Measurements from ENCODE around the gene STKLD1.

The STKLD1 gene

GRCh38 chr9:133427658-133428348 lies 51.6 kb downstream of the STKLD1 start:
- Histone ChIP-seq H3K79me2 (ENCODE audit: control insufficient read depth, low read length) (no peaks in the 10 kb centered on the region), H3K4me3 (ENCODE audit: low read length) (no peak overlapping the region), H3K27me3 (ENCODE audit: control insufficient read depth, low read length) (peaks cover 25% of the 10 kb centered on the region), H4K20me1 (ENCODE audit: control insufficient read depth, insufficient read depth, low read depth, low read length) (no peaks in the 10 kb centered on the region), H3K36me3 (ENCODE audit: control insufficient read depth, low read length) (no peaks in the 10 kb centered on the region), H3F3A (ENCODE audit: control insufficient read depth, insufficient read depth) (no peaks in the 10 kb centered on the region), H3K9me2 (replicated peaks; ENCODE audit: control insufficient read depth, low read length) (no peaks in the 10 kb centered on the region), H3K4me2 (ENCODE audit: low read length) (no peak overlapping the region), H3K4me1 (ENCODE audit: control insufficient read depth, low read length) (no peaks in the 10 kb centered on the region), H3K9me3 (ENCODE audit: control insufficient read depth, insufficient read depth, low read length) (no peaks in the 10 kb centered on the region), H3K27ac (ENCODE audit: low read depth, low read length) (no peak overlapping the region)
- TF ChIP-seq CTCF (IDR thresholded peaks at IDR 0.05; ENCODE audit: low read depth, low read length, poor library complexity, severe bottlenecking) (no peak), EZH2phosphoT487 (IDR thresholded peaks at IDR 0.05; ENCODE audit: borderline replicate concordance, low read length) (no peak)

GRCh38 chr9:133428617-133429101 lies 52.5 kb downstream of the STKLD1 start:
- H3K79me2 ChIP-seq (ENCODE audit: control insufficient read depth, low read length), result no peaks in the 10 kb centered on the region
- no peak overlapping the region for H3K4me3 ChIP-seq (ENCODE audit: low read length)
- peaks cover 25% of the 10 kb centered on the region for H3K27me3 ChIP-seq (ENCODE audit: control insufficient read depth, low read length)
- H3K9me3 ChIP-seq (ENCODE audit: control insufficient read depth, insufficient read depth, low read length), result no peaks in the 10 kb centered on the region
- no peaks in the 10 kb centered on the region for H3K9me2 ChIP-seq (replicated peaks; ENCODE audit: control insufficient read depth, low read length)
- H3K27ac ChIP-seq (ENCODE audit: low read depth, low read length), result no peak overlapping the region
- H3K4me1 ChIP-seq (ENCODE audit: control insufficient read depth, low read length), result no peaks in the 10 kb centered on the region
- no peaks in the 10 kb centered on the region for H3K36me3 ChIP-seq (ENCODE audit: control insufficient read depth, low read length)
- no peak for TF ChIP-seq EZH2phosphoT487 (IDR thresholded peaks at IDR 0.05; ENCODE audit: borderline replicate concordance, low read length)
- TF ChIP-seq CTCF (IDR thresholded peaks at IDR 0.05; ENCODE audit: low read depth, low read length, poor library complexity, severe bottlenecking), result no peak
- H3K4me2 ChIP-seq (ENCODE audit: low read length), result no peak overlapping the region
- H3F3A ChIP-seq (ENCODE audit: control insufficient read depth, insufficient read depth), result no peaks in the 10 kb centered on the region
- H4K20me1 ChIP-seq (ENCODE audit: control insufficient read depth, insufficient read depth, low read depth, low read length), result no peaks in the 10 kb centered on the region

- H3K4me2 ChIP-seq (ENCODE audit: low read length), result no peak overlapping the region
- H4K20me1 ChIP-seq (ENCODE audit: control insufficient read depth, insufficient read depth, low read depth, low read length), result no peaks in the 10 kb centered on the region
- H3K9me2 ChIP-seq (replicated peaks; ENCODE audit: control insufficient read depth, low read length), result no peaks in the 10 kb centered on the region
- no peaks in the 10 kb centered on the region for H3K79me2 ChIP-seq (ENCODE audit: control insufficient read depth, low read length)
- H3K4me1 ChIP-seq (ENCODE audit: control insufficient read depth, low read length), result no peaks in the 10 kb centered on the region
- no peak for TF ChIP-seq CTCF (IDR thresholded peaks at IDR 0.05; ENCODE audit: low read depth, low read length, poor library complexity, severe bottlenecking)
- no peak for TF ChIP-seq EZH2phosphoT487 (IDR thresholded peaks at IDR 0.05; ENCODE audit: borderline replicate concordance, low read length)
- H3K4me3 ChIP-seq (ENCODE audit: low read length), result no peak overlapping the region
- no peaks in the 10 kb centered on the region for H3K36me3 ChIP-seq (ENCODE audit: control insufficient read depth, low read length)
- no peaks in the 10 kb centered on the region for H3F3A ChIP-seq (ENCODE audit: control insufficient read depth, insufficient read depth)
- no peaks in the 10 kb centered on the region for H3K9me3 ChIP-seq (ENCODE audit: control insufficient read depth, insufficient read depth, low read length)
- no peak overlapping the region for H3K27ac ChIP-seq (ENCODE audit: low read depth, low read length)
- H3K27me3 ChIP-seq (ENCODE audit: control insufficient read depth, low read length), result peaks cover 25% of the 10 kb centered on the region
These were observed 53.0 kb downstream of the STKLD1 start for GRCh38 chr9:133429214-133429613.
